Body of pancreas (tissue), 4 donors: ENCODE data around the gene TRNT1. TPM values are rescaled to one million over a fixed set of nuclear protein-coding genes. Genes with fewer than 3 reads are reported as not detected.

ENCODE experiments used
- ATAC-seq: fragments of 150-250 bp; one replicate; pipeline ENCODE4 v1.9.1; 2016
- DNase-seq, 4 donors: peaks; one replicate each; pipeline ENCODE4 v3.0.0-alpha.2; 2019
- H3K27ac ChIP-seq, 4 donors: fragments of 200-600 bp; sonication (generic); 1 replicate in 3 of 4; 2 replicates in 1 of 4; pipeline versions ENCODE4 v1.5.1 to v1.6.1; 2016 to 2019; ENCODE audit warnings: mild to moderate bottlenecking in 1 of 4, mixed read lengths in 1 of 4, moderate library complexity in 1 of 4
- H3K27me3 ChIP-seq, 2 donors: fragments of 200-600 bp; sonication (generic); one replicate each; pipeline ENCODE4 v1.6.0; 2016; ENCODE audit warnings: mild to moderate bottlenecking in 1 of 2
- H3K36me3 ChIP-seq, 2 donors: fragments of 200-600 bp; sonication (generic); replicated peaks in 1 of 2; 2 replicates each; pipeline ENCODE4 v1.5.1; 2016; ENCODE audit warnings: low read depth in 2 of 2; ENCODE audit not compliant: insufficient read depth in 1 of 2
- H3K4me1 ChIP-seq: fragments of 200-600 bp; sonication (generic); one replicate; pipeline ENCODE4 v1.6.0; 2016
- H3K4me3 ChIP-seq, 2 donors: fragments of 200-600 bp; sonication (generic); 1 replicate in 1 of 2; 2 replicates in 1 of 2; pipeline ENCODE4 v1.5.1; 2016 to 2019
- H3K9me3 ChIP-seq, 3 donors: fragments of 200-600 bp; sonication (generic); 1 replicate in 2 of 3; 2 replicates in 1 of 3; pipeline ENCODE4 v1.5.1; 2016
- POLR2A ChIP-seq, 3 donors: fragments of 450-650 bp; IDR thresholded peaks; one replicate each; pipeline ENCODE4 v1.6.1; 2016; ENCODE audit warnings: antibody characterized with exemption in 3 of 3, mild to moderate bottlenecking in 2 of 3
- WGBS, 2 donors: methylation state at CpG; one replicate each; pipeline ENCODE4 v1.1.5; 2017; 5-methylcytosine and 5-hydroxymethylcytosine counted together
- intact Hi-C: fragments of 100-400 bp; cut with DNase I; formaldehyde crosslinking; loops from one replicate; pipeline ENCODE4 v1.15.1; 2023
- total RNA-seq, 2 donors: library from RNA; depleted of rRNA; stranded (reverse); fragments of >200 nt; gene quantifications; one replicate each; pipeline ENCODE4 v1.1.0, GENCODE V29; 2016
- TF ChIP-seq, protein P1 (sequence below), 7 experiments: fragments of 450-650 bp in 4 of 7; fragments of 200-600 bp in 3 of 7; sonication (generic) in 3 of 7; IDR thresholded peaks; one replicate each; pipeline ENCODE4 v1.5.1; 2016 to 2019; ENCODE audit warnings: antibody characterized with exemption in 7 of 7

TRNT1 gene
- total RNA-seq, 2 donors from 2014 or later = 14.0 to 26.0 TPM

DNA sequence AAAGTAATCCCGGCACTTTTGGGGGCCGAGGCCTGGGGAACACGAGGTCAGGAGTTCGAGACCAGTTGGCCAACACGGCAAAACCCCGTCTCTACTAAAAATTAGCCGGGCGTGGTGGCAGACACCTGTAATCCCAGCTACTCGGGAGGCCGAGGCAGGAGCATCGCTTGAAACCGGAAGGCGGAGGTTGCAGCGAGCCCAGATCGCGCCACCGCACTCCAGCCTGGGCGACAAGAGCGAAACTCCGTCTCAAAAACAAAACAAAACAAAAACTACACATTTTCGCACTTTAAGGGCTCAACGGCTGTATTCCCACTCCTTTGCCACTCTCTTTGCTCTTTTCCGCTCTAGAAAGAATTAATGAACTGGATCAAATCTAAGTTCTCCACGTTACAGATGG is 763 bp upstream of the TRNT1 start:
- H3K27ac ChIP-seq = peak overlapping the region; percentile 78 to 97 (median 88)
- no peaks in the 10 kb centered on the region for H3K9me3 ChIP-seq
- ATAC-seq (no peak), DNase-seq (peak in 1 of 4 donors; percentile 16)
- peaks cover 30% of the 10 kb centered on the region for H3K4me1 ChIP-seq
- intact Hi-C loops = no loop called here
- 84 to 85% methylated on average over 24 of the region's 24 CpGs for WGBS, 2 donors
- H3K4me3 ChIP-seq = peak overlapping the region; percentile 15 to 84
- H3K36me3 ChIP-seq = no peaks in the 10 kb centered on the region
- H3K27me3 ChIP-seq = no peaks in the 10 kb centered on the region
- TF ChIP-seq, protein P1, sequence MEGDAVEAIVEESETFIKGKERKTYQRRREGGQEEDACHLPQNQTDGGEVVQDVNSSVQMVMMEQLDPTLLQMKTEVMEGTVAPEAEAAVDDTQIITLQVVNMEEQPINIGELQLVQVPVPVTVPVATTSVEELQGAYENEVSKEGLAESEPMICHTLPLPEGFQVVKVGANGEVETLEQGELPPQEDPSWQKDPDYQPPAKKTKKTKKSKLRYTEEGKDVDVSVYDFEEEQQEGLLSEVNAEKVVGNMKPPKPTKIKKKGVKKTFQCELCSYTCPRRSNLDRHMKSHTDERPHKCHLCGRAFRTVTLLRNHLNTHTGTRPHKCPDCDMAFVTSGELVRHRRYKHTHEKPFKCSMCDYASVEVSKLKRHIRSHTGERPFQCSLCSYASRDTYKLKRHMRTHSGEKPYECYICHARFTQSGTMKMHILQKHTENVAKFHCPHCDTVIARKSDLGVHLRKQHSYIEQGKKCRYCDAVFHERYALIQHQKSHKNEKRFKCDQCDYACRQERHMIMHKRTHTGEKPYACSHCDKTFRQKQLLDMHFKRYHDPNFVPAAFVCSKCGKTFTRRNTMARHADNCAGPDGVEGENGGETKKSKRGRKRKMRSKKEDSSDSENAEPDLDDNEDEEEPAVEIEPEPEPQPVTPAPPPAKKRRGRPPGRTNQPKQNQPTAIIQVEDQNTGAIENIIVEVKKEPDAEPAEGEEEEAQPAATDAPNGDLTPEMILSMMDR (IDR thresholded peaks at IDR 0.05) = no peak
- TF ChIP-seq POLR2A (IDR thresholded peaks at IDR 0.05) = no peak

GRCh38 chr3:3127432-3128010 is 781 bp downstream of the TRNT1 start:
- H3K27me3 ChIP-seq = no peaks in the 10 kb centered on the region
- no peaks in the 10 kb centered on the region for H3K9me3 ChIP-seq
- peak overlapping the region; percentile 84 to 90 for H3K4me3 ChIP-seq
- H3K4me1 ChIP-seq = peaks cover 30% of the 10 kb centered on the region
- intact Hi-C loops = no loop called here
- ATAC-seq (no peak), DNase-seq (no peak)
- TF ChIP-seq, protein P1 (IDR thresholded peaks at IDR 0.05) = no peak
- no peak for TF ChIP-seq POLR2A (IDR thresholded peaks at IDR 0.05)
- 19% methylated on average over 20 of the region's 20 CpGs for WGBS, 2 donors
- no peaks in the 10 kb centered on the region for H3K36me3 ChIP-seq
- H3K27ac ChIP-seq = peak overlapping the region; percentile 78 to 97 (median 88)

GRCh38 chr3:3129579-3129978 is 2.8 kb downstream of the TRNT1 start:
- Histone ChIP-seq H3K27me3 (no peaks in the 10 kb centered on the region), H3K4me3 (no peak overlapping the region), H3K27ac (no peak overlapping the region), H3K4me1 (peaks cover 30% of the 10 kb centered on the region), H3K36me3 (no peaks in the 10 kb centered on the region), H3K9me3 (no peaks in the 10 kb centered on the region)
- ATAC-seq (no peak), DNase-seq (no peak)
- intact Hi-C loops = no loop called here
- TF ChIP-seq, protein P1 (IDR thresholded peaks at IDR 0.05) = no peak
- TF ChIP-seq POLR2A (IDR thresholded peaks at IDR 0.05) = no peak
- 73% methylated on average over 5 of the region's 5 CpGs for WGBS, 2 donors

DNA sequence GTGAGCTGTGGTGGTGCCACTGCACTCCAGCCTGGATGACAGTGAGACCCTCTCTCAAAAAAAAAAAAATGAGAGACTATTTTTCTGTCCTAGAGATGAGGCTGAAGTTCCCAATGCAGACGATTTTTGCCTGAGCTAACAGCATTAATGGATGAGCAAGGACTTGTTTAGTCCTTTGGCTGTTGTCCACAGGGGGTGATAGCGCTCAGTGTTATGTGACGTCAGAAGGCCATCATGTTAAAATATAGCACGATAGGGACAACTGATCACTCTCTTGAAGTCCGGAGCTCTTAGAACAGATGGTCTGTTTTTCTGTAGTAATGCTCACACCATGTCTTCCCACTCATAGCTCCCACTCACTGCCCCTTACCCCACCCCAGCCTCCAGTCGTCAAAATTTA is 6.8 kb downstream of the TRNT1 start:
- no peak for TF ChIP-seq POLR2A (IDR thresholded peaks at IDR 0.05)
- TF ChIP-seq, protein P1 (IDR thresholded peaks at IDR 0.05) = no peak
- WGBS, 2 donors = 79 to 80% methylated on average over 6 of the region's 6 CpGs

More for the DNA sequence above, 6.8 kb downstream of the TRNT1 start:
- H3K4me3 ChIP-seq = no peak overlapping the region
- no peaks in the 10 kb centered on the region for H3K9me3 ChIP-seq
- intact Hi-C loops = no loop called here
- H3K4me1 ChIP-seq = peaks cover 12% of the 10 kb centered on the region
- no peak overlapping the region for H3K27ac ChIP-seq
- H3K36me3 ChIP-seq = no peaks in the 10 kb centered on the region
- DNase-seq (no peak), ATAC-seq (no peak)
- H3K27me3 ChIP-seq = no peaks in the 10 kb centered on the region
